Fibroblast of upper back skin (primary cell): ENCODE measurements around the gene ATP4A.

ENCODE experiments used
- DNase-seq: peaks from one replicate; pipeline ENCODE4 v3.0.0-alpha.2; 2013

The ATP4A gene

GRCh38 chr19:35549174-35549788 lies 14.2 kb downstream of the ATP4A start:
- DNase-seq = peak; percentile 71

GRCh38 chr19:35546532-35546931 lies 16.9 kb downstream of the ATP4A start:
- no peak for DNase-seq

- DNase-seq = no peak
Observed at GRCh38 chr19:35545855-35546381, 17.5 kb downstream of the ATP4A start.

- DNase-seq = peak; percentile 85
Observed at GRCh38 chr19:35545001-35545854, 18.2 kb downstream of the ATP4A start, which contains the start of gene TMEM147. Gene TMEM147, plus strand, starts transcription at chr19:35545626. Its CDS starts 114 bp downstream, at chr19:35545740.

DNA sequence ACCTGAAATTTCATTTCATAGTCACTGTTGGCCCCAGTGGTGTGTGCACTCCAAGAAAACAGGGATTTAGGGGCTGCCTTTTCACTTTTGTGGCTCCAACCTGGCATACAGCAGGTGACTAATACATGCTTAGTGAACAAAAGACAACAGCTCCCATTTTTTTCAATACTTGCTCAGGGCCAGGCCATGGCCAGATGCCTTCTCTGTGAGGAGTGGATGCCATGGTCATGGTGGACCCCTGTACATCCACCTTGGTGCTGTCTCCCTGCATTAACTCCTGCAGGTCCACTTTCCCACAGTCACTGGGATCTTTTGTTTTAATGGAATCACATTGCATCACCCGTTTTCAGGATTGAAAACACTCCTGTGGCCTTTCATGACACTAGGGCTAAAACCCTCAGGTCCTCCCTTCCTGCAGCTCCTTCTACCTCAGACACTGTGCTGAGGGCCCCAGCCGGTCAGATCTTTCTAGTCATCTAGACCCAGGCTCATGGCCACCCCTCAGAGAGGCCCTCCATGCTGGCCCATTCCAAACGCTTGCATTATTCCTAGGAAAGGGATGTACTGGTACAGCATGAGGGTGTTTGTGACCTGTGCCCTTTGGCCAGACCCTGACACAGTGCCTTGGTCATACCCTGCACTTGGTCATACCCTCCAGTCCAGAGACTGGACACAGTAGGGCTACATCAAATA lies 19.2 kb downstream of the ATP4A start:
- DNase-seq = no peak

GRCh38 chr19:35543280-35544109 lies 20.0 kb downstream of the ATP4A start:
- DNase-seq = no peak

DNA sequence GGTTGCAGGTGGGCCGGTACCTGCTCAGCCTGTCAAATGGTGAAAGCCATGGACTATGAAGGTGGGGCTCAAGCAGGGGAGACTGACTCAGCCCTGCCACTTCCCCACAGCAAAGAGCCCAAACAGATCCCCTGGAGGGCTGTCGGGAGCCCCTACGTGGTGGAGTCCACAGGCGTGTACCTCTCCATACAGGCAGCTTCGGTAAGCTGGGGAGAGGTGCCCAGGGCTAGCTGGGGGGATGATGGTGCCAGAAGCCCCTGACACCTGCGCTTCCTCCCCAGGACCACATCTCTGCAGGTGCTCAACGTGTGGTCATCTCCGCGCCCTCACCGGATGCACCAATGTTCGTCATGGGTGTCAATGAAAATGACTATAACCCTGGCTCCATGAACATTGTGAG lies 21.2 kb downstream of the ATP4A start:
- DNase-seq = no peak

GRCh38 chr19:35540356-35540927 lies 23.0 kb downstream of the ATP4A start:
- no peak for DNase-seq

DNA sequence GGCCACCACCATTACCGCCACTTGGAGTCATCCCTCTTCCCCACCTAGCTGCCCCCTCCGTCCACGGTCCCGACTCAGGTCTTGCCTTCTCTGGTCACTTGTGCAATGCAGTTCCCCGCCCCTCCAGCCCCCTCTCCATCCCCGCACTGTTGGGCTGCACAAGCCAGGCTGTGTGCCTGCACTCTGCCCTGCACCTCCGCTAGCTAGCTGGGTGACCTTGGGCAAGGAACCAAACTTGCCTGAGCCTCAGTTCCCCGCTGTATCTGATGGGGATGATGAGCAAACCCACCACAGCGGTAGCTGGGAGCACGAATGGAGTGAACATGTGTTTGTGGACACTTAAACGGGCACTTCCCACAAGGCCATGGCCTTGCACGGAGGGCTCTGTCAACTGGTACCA lies 23.6 kb downstream of the ATP4A start:
- DNase-seq = no peak

DNA sequence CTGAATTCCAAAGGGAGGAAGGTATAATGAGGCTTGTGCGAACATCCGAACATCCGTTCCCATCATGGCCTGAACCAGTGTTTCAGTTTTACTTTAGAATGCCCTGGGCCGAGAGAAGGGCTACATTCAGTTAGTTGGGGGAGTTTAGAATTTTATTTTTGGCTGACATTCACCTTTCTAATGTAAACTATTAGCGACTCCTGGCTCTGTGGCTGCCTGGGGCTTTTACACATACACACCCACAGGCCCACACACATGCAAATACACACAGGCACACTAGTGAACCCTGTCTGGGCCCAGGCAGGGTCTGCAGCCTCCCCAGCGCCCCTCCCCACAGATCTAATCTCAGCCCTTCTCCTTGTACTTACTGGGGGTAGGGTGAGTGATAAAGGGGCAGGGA lies 24.1 kb downstream of the ATP4A start:
- DNase-seq = no peak

- DNase-seq = no peak
Observed at GRCh38 chr19:35534803-35535480, 28.5 kb downstream of the ATP4A start.

- no peak for DNase-seq
Observed at GRCh38 chr19:35533822-35534392, 29.6 kb downstream of the ATP4A start.

DNA sequence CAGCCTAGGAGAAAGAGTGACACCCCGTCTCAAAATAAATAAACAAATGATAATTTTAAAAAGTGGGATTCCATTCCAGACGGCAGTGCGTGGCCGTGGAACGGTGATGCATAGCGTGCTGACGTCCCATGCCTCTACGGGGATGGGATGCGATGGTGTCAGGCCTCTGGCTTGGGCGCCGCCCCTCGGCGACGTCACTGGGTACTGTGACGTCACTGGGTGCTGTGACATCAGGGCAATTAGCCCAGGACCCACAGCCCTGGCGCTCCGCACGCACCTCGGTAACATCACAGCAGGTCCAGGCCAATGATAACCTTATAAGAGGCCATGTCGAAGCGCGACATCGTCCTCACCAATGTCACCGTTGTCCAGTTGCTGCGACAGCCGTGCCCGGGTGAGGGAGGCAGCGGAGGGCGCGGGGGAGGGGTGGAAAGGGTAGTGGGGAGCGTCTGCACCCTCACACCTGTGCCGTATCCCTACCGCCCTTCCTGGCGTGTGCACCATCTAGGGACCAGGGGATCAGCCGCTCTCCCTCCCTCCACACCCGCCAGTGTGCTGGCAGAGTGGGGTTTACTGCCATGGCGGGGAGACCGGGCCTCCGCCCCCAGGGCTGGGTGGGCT lies 30.1 kb downstream of the ATP4A start, which contains the start of gene GAPDHS:
GAPDHS (plus strand) TSS at position 256 of the 621 bp plus-strand sequence; CDS start at position 328, 72 bp downstream.
- DNase-seq = no peak

DNA sequence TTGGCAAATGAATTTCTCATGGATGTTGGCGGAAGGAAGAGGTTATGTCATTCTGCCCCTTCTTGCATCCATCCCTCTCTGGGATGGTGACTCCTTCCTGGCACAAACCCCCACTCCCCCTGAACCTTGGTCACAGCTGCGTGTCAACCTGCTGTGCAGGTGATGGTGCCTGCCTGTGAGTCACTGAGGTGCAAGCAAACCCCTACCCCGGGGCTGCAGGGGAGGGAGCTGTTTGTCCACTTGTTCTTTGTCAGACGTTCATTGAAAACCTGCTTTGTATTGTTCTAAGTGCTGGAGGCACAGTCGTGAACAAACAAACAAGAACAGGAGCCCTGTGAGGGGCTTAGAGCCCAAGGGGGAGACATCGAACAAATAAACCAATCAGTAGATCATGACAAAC lies 32.2 kb downstream of the ATP4A start:
- DNase-seq = no peak

DNA sequence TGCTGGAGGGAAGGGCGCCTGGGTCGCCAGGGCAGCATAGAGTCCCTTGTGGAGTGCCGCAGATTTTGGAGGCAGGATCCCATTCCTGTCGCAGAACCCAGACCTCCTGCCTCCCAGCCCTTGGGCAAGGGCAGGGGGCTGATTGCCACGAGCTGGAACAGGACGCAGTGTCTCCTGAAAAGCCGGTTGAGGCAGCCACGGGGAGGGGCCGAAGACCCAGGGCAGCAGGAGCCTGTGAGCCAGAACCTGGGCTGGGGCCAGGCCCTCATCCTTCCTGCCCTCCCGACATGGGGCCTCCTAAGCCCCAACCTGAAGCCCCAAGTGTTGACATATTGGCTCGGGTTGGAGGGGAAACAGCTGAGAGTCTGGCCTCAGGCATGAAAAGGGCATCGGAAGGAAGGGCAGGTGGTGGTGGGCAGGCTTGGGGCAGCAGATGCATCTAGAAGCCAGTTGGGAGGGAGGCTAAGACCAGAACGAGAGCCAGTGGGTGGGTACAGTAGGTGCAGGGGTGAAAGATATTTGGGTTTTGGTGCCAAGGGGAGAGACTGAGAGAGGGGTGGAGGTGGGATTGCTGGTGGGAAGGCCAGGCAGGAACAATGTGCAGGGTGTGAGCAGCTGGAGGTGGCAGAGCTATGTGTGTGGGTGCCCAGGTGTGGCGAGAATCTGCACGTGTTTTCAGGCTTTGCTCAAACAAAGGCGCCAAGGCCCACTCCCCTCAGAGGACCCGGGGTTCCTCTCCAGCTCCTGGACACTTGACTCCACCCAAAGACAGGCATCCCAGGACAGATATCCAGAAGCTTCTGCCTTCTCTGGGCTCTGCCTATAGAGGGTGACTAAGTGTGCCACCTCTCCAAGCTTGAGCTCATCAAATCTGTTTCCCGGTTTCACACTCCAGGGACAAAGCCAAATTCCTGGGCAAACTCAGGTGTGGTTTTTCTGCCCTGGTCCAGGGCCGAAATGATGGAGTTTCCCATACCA lies 33.9 kb downstream of the ATP4A start:
- DNase-seq = no peak

DNA sequence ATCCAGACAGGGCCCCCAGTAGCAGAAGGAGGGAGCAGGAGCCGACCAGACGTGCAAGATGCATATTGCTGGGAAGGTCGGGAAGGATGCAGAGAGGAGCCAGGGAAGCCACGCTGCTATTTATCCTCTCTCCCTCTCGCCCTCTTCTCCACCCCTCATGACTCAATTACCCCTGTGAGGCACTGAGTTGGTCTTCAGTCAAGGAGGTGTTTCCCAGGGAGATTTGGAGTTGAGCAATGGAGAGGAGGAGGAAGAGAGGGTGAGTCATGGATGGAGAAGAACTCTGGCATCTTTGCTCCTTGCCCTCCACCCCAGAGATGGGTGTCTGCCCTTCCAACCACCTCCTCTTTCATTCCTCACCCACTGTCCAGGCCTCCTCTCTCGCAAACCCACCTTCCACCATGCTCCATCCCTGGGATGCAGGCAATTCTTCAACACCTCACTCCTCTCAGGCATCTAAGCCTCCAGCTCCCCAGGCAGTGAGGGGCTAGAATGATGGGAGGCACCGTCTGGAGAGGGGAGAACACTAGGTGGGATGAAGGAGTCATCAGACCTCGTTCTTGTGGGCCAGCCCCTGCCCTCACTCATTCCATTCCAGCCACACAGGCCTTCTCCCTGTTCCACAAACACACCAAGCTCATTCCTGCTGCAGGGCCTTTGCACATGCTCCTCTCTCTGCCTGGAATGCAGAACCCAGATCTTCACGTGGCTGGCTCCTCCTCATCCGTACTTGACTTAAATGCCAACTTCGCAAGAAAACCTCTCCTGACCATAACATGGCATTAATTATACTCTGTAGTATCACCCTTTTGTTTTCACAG lies 35.0 kb downstream of the ATP4A start, which contains the start of gene SBSN:
SBSN (minus strand) TSS at position 94 of the 821 bp plus-strand sequence; CDS start at position 64, 30 bp downstream.
- DNase-seq = peak; percentile 64

- DNase-seq = no peak
Observed at GRCh38 chr19:35525873-35526272, 37.6 kb downstream of the ATP4A start.

- no peak for DNase-seq
Observed at GRCh38 chr19:35524181-35524837, 39.1 kb downstream of the ATP4A start.
